HCT116 (cell line): Measurements from ENCODE around the gene RCAN3.
A peak's percentile ranks its signal among the peaks of the same experiment; 100 is the strongest.

Source experiments
- ATF3 ChIP-seq: IDR thresholded peaks from 2 replicates; pipeline ENCODE4 v1.6.1; 2012
- CEBPB ChIP-seq: IDR thresholded peaks from 2 replicates; pipeline ENCODE4 v1.6.1; 2012; ENCODE audit warnings: low read depth
- CTCF ChIP-seq, 3 experiments: fragments of 200-600 bp in 1 of 3; sonication (generic) in 1 of 3; IDR thresholded peaks in 2 of 3; conservative IDR thresholded peaks in 1 of 3; 2 replicates each; pipeline ENCODE4 v1.5.1; 2012 to 2017; ENCODE audit warnings: low read depth in 2 of 3, low read length in 2 of 3, antibody characterized with exemption in 1 of 3, borderline replicate concordance in 1 of 3, control low read depth in 1 of 3, mild to moderate bottlenecking in 1 of 3, mixed read lengths in 1 of 3, mixed run types in 1 of 3, moderate library complexity in 1 of 3; ENCODE audit not compliant: insufficient read depth in 1 of 3
- EZH2 ChIP-seq: fragments of 200-600 bp; sonication (generic); IDR thresholded peaks from 2 replicates; pipeline ENCODE4 v1.6.1; 2017; ENCODE audit warnings: antibody characterized with exemption, mixed run types
- EZH2phosphoT487 ChIP-seq: fragments of 200-600 bp; IDR thresholded peaks from 2 replicates; pipeline ENCODE4 v1.6.1; 2018; ENCODE audit warnings: antibody characterized with exemption, borderline replicate concordance
- JUND ChIP-seq: IDR thresholded peaks from 2 replicates; pipeline ENCODE4 v1.6.1; 2012
- MAX ChIP-seq: IDR thresholded peaks from 2 replicates; pipeline ENCODE4 v1.6.1; 2012
- POLR2A ChIP-seq: IDR thresholded peaks from 2 replicates; pipeline ENCODE4 v1.7.0; 2011; ENCODE audit warnings: borderline replicate concordance; ENCODE audit not compliant: insufficient read depth, insufficient read length; ENCODE audit errors: extremely low read depth
- POLR2AphosphoS5 ChIP-seq: IDR thresholded peaks from 2 replicates; pipeline ENCODE4 v1.6.1; 2011; ENCODE audit warnings: mild to moderate bottlenecking, low read depth, low read length, moderate library complexity
- REST ChIP-seq: IDR thresholded peaks from 2 replicates; pipeline ENCODE4 v1.6.1; 2012; ENCODE audit warnings: low read depth
- SIN3A ChIP-seq: IDR thresholded peaks from 2 replicates; pipeline ENCODE4 v1.6.1; 2012; ENCODE audit warnings: low read depth
- SP1 ChIP-seq: IDR thresholded peaks from 2 replicates; pipeline ENCODE4 v1.6.1; 2012; ENCODE audit warnings: low read depth
- ZNF274 ChIP-seq: fragments of 200-500 bp; sonication (Bioruptor generic); IDR thresholded peaks from 2 replicates; pipeline ENCODE4 v1.6.1; 2014; ENCODE audit warnings: mild to moderate bottlenecking, low read depth, low read length, inconsistent platforms

GRCh38 chr1:24501371-24502064 lies 1.1 kb upstream of the RCAN3 start:
- TF ChIP-seq JUND = no peak
- no peak for TF ChIP-seq CTCF (IDR thresholded peaks at IDR 0.05 in 2 of 3, conservative IDR thresholded peaks at IDR 0.05 in 1 of 3; ENCODE audit: borderline replicate concordance in 1 of 3, insufficient read depth in 1 of 3, low read depth in 2 of 3, low read length in 2 of 3)
- no peak for TF ChIP-seq POLR2A
- peak; percentile 68 for TF ChIP-seq POLR2AphosphoS5
- TF ChIP-seq EZH2 = no peak
- no peak for TF ChIP-seq ATF3
- TF ChIP-seq SIN3A = no peak
- TF ChIP-seq CEBPB = no peak
- no peak for TF ChIP-seq MAX
- TF ChIP-seq SP1 = no peak
- TF ChIP-seq EZH2phosphoT487 = no peak
- TF ChIP-seq REST = no peak
- no peak for TF ChIP-seq ZNF274
